SJSA1 (cell line): ENCODE data around the gene PRKN. TPM values are rescaled to one million over a fixed set of nuclear protein-coding genes. Genes with fewer than 3 reads are reported as not detected.

Experiments used
- DNase-seq, 2 experiments: peaks; one replicate each; pipeline ENCODE4 v3.0.0-alpha.2; 2015 to 2020; ENCODE audit warnings: low spot score in 2 of 2, low read depth in 1 of 2
- H3K27ac ChIP-seq: fragments of 250-450 bp; sonication (Bioruptor Pico); 2 replicates; pipeline ENCODE4 v1.5.1; 2020; ENCODE audit warnings: mild to moderate bottlenecking, moderate library complexity
- H3K27me3 ChIP-seq: fragments of 250-450 bp; sonication (Bioruptor Pico); replicated peaks from 2 replicates; pipeline ENCODE4 v1.5.1; 2020; ENCODE audit warnings: mild to moderate bottlenecking, moderate library complexity
- H3K36me3 ChIP-seq: fragments of 250-450 bp; sonication (Bioruptor Pico); 2 replicates; pipeline ENCODE4 v1.5.1; 2020; ENCODE audit warnings: mild to moderate bottlenecking
- H3K4me1 ChIP-seq: fragments of 250-450 bp; sonication (Bioruptor Pico); replicated peaks from 2 replicates; pipeline ENCODE4 v1.6.1; 2021; ENCODE audit warnings: mild to moderate bottlenecking
- H3K4me3 ChIP-seq: fragments of 250-450 bp; sonication (Bioruptor Pico); 2 replicates; pipeline ENCODE4 v1.5.1; 2020; ENCODE audit warnings: mild to moderate bottlenecking
- H3K9me3 ChIP-seq: fragments of 250-450 bp; sonication (Bioruptor Pico); replicated peaks from 2 replicates; pipeline ENCODE4 v1.5.1; 2020; ENCODE audit warnings: mild to moderate bottlenecking
- total RNA-seq: library from RNA; depleted of rRNA; stranded (reverse); fragments of >200 nt; shearing (Covaris generic); gene quantifications from 2 replicates; pipeline ENCODE4 v1.2.3, GENCODE V29; 2014

Gene PRKN
- total RNA-seq, 1 experiment from 2014 or later, result not detected

DNA sequence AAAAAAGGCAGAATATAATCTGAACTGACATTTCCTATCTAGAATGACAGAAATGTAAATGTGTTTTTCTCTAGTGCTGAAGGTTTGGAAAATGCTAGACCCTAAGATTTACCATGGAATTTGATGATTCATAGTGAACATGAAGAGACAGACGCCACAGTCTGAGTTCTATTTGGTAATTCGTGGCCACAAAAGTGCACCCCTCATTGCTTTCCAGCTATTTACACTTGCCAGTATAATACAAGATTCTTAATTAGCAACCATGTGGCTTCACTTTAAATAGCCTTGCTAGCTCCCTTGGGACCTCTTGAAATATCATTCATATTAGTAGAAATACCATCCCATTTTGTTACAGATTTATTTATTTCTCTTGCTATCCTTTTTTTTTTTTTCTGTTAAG, 636.8 kb downstream of the PRKN start:
- Histone ChIP-seq H3K9me3 (peaks cover 9% of the 10 kb centered on the region; the same call in 1 of the 2 replicates), H3K27ac (no peak overlapping the region), H3K27me3 (no peaks in the 10 kb centered on the region), H3K4me3 (no peak overlapping the region), H3K36me3 (no peaks in the 10 kb centered on the region), H3K4me1 (no peaks in the 10 kb centered on the region)
- DNase-seq, result no peak

DNA sequence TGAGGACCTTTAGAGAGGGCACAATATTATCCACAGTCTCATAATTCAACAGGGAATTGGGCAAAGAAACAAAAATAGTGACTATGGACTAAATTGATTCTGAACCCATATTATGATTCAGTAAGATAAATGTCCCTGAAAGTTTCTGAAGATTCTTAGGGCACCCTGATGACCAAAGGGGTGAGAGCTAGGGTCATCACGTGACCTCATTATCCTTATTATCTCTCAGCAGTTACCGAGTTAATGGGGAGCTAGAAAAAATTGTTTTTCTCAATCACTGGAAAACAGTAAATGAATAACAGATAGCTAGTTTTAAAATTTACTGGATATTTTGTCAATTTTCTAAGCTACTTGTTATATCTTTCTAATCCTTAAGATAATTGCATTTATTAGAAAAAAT, 639.5 kb downstream of the PRKN start:
- DNase-seq, result no peak
- H3K27me3 ChIP-seq, result no peaks in the 10 kb centered on the region
- no peak overlapping the region for H3K27ac ChIP-seq
- no peaks in the 10 kb centered on the region for H3K4me1 ChIP-seq
- no peaks in the 10 kb centered on the region for H3K36me3 ChIP-seq
- H3K4me3 ChIP-seq, result no peak overlapping the region
- H3K9me3 ChIP-seq, result peaks cover 5% of the 10 kb centered on the region; the same call in 1 of the 2 replicates

DNA sequence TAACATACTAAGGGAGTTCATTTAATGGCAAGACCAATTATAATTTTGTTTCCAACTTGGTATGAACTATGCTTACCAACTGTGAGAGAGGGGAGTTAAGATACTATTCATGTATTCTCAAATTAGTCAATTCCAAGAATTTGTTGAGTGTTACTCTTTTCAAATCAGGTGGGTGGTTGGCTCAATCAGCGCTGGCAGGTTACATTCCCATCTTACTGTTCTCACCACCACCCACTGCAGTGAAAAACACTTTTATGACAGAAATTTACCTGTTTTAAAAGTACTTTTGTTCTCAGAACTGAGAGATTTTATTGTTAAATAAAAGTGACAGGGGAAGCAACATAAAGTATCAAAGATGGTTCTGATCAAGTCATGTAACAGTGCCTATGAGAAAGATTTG, 642.0 kb downstream of the PRKN start:
- Histone ChIP-seq H3K36me3 (no peaks in the 10 kb centered on the region), H3K27me3 (no peaks in the 10 kb centered on the region), H3K9me3 (no peaks in the 10 kb centered on the region), H3K4me1 (no peaks in the 10 kb centered on the region), H3K27ac (no peak overlapping the region), H3K4me3 (no peak overlapping the region)
- DNase-seq, result no peak

DNA sequence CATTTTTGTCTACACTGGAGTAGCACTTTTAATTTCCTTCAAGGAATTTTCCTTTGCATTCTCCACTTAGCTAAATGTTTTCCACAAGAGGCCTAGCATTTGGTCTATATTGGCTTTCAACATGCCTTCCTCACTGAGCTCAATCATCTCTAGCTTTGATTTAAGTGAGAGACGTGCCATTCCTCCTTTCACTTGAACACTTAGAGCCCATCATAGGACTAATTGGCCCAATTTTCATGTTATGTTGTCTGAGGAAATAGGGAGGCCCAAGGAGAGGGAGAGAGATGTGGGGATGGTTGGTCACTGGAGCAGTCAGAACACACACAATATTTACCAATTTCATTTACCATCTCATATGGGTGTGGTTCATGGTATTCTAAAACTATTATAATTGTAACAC, 645.0 kb downstream of the PRKN start:
- no peak for DNase-seq
- H3K9me3 ChIP-seq, result no peaks in the 10 kb centered on the region
- no peaks in the 10 kb centered on the region for H3K4me1 ChIP-seq
- H3K36me3 ChIP-seq, result no peaks in the 10 kb centered on the region
- H3K4me3 ChIP-seq, result no peak overlapping the region
- H3K27ac ChIP-seq, result no peak overlapping the region
- H3K27me3 ChIP-seq, result no peaks in the 10 kb centered on the region

DNA sequence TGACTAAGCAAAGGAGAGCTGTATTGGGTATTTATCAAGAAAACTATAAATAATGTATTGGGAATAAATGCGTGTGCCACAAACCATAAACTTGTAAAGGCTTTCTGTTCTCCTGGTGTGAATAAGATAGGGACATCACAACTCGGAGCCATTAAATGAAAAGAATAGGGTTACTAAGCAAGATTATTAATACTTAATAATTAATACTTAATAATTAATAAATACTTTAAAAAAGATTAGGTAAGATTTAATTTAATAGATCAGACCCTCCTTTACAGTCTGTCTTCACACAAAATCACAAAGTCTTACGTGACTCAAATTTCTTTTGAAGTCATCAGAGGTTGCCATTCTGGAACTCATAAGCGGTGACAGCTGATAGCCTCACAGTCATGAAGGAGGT, 648.9 kb downstream of the PRKN start:
- Histone ChIP-seq H3K27ac (no peak overlapping the region), H3K36me3 (no peaks in the 10 kb centered on the region), H3K4me3 (no peak overlapping the region), H3K9me3 (0 out of 2 replicates have a peak, but pooled peaks cover 3% of the 10 kb centered on the region), H3K4me1 (no peaks in the 10 kb centered on the region), H3K27me3 (no peaks in the 10 kb centered on the region)
- no peak for DNase-seq

DNA sequence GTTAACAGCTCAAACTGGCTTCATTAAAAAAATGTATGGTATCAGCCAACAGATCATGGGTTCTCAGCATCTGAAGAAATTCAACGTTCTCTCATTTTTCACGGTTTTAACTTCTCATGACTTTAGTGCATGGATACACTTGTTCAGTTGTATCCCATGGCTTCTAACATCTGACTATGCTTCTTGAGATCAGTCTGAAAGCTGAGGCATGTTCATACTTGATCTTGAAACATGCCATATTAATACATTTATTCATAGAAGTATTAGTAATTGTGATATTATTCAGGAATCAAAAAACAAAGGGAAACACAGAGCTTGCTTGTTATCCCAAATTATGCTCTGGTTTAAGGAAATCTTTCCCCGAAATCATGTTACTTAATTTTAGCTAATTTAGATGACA, 649.4 kb downstream of the PRKN start:
- Histone ChIP-seq H3K27ac (no peak overlapping the region), H3K4me3 (no peak overlapping the region), H3K4me1 (no peaks in the 10 kb centered on the region), H3K27me3 (no peaks in the 10 kb centered on the region), H3K9me3 (0 out of 2 replicates have a peak, but pooled peaks cover 3% of the 10 kb centered on the region), H3K36me3 (no peaks in the 10 kb centered on the region)
- DNase-seq, result no peak

DNA sequence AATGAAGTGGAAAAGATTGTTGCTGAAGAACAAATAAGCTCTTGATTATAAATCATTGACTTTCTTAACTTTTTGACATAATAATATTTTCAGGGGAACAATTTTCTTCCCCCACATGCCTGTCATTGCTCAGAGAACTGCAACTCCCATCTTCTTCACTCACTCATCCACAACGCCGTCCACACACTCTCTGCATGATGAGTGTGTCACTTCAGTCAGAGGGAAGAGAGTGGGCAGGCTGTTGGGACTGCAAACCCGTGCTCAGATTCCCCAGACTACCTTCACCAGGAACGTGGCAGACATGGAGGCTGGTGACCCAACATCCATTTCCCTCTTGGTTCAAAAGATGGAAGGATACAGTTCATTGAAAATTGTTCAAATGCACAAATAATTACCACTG, 650.8 kb downstream of the PRKN start:
- Histone ChIP-seq H3K4me1 (no peaks in the 10 kb centered on the region), H3K4me3 (no peak overlapping the region), H3K27ac (no peak overlapping the region), H3K27me3 (no peaks in the 10 kb centered on the region), H3K36me3 (no peaks in the 10 kb centered on the region), H3K9me3 (0 out of 2 replicates have a peak, but pooled peaks cover 3% of the 10 kb centered on the region)
- DNase-seq, result no peak

DNA sequence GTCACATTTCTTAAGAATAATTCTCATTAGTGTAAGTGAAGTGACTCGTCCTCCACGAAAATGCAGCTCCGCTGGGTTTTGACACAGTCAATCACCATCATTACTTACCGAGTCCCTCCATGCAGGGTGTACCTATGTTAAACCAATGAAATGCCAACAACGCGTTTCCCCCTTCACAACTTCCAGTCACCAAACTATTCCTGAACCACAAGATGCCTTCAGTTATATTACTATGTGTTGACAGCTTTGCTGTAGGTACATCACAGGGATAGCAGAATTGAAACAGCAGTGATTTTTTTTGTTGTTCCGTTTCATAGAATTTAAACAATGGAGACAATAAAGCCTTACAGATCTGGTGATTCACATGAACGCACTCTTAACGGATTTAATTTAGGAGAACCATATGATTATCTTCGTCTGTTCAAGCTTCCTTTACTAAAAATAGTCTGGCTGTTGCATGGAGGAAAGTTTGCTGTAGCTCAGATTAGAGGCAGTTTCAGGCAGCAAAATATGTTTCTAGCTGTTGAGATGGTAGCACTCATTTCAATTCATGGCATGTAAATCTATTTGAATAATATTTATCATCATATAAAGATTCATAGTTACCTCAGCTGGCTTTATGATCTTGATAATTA, 652.8 kb downstream of the PRKN start:
- DNase-seq, result no peak
- no peaks in the 10 kb centered on the region for H3K36me3 ChIP-seq
- H3K27me3 ChIP-seq, result no peaks in the 10 kb centered on the region
- H3K4me3 ChIP-seq, result no peak overlapping the region
- H3K4me1 ChIP-seq, result no peaks in the 10 kb centered on the region
- 0 out of 2 replicates have a peak, but pooled peaks cover 3% of the 10 kb centered on the region for H3K9me3 ChIP-seq
- no peak overlapping the region for H3K27ac ChIP-seq

DNA sequence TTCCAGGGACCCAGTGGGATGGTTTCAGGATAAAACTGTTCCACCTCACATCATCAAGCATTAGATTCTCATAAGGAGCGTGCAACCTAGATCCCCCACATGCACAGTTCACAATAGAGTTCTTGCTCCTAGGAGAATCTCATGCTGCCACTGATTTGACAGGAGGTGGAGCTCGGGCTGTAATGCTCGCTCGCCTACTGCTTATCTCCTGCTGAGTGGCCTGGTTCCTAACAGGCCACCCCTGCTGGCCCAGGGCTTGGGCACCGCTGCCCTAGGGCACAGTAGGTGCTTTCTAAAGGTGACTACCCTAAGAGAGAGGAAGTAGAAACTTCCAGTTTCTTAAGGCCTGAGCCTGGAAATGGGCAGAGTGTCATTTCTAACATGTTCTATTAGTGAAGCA, 656.9 kb downstream of the PRKN start:
- no peaks in the 10 kb centered on the region for H3K27me3 ChIP-seq
- DNase-seq, result no peak
- no peaks in the 10 kb centered on the region for H3K4me1 ChIP-seq
- H3K36me3 ChIP-seq, result no peaks in the 10 kb centered on the region
- H3K4me3 ChIP-seq, result no peak overlapping the region
- no peak overlapping the region for H3K27ac ChIP-seq
- no peaks in the 10 kb centered on the region; the same call in 1 of the 2 replicates for H3K9me3 ChIP-seq

DNA sequence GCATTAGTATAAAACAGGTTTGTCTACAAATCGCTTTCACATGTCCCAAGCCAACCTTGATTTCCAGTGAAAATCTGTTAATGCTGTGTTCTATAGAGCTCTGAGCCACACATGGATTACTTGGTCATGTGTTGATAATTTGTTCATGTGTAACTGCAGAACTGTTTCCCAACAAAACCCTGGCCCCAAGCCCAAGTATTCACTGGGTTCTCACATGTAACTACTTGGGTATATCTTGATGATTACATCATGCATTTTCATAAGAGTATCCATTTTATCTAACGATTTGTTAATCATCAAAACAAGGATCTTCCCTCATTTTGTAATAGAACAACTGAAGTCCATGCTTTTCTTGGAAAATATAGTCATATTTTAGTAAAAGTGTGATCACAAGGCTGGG, 657.6 kb downstream of the PRKN start:
- H3K36me3 ChIP-seq, result no peaks in the 10 kb centered on the region
- H3K4me1 ChIP-seq, result no peaks in the 10 kb centered on the region
- no peaks in the 10 kb centered on the region; the same call in 1 of the 2 replicates for H3K9me3 ChIP-seq
- H3K27me3 ChIP-seq, result no peaks in the 10 kb centered on the region
- DNase-seq, result no peak
- H3K27ac ChIP-seq, result no peak overlapping the region
- no peak overlapping the region for H3K4me3 ChIP-seq

DNA sequence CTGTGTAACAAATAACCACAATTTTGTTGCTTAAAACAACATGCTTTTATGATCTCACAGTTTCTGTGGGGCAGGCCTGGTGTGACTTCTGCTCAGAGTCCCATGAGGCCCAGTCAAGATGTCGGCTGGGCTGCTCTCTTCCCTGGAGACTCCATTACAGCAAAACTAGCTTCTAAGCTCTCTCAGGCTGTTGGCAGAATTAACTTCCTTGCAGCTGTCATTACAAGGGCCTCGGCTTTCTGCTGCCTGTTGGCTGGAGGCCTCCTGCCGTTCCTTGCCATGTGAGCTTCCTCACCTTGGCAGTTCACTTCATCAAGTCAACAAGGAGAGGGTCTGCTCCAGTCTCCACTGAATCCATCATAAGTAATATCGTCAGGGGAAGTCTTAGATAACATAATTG, 659.2 kb downstream of the PRKN start:
- H3K27ac ChIP-seq, result no peak overlapping the region
- DNase-seq, result no peak
- H3K36me3 ChIP-seq, result no peaks in the 10 kb centered on the region
- no peaks in the 10 kb centered on the region; the same call in 1 of the 2 replicates for H3K9me3 ChIP-seq
- no peaks in the 10 kb centered on the region for H3K27me3 ChIP-seq
- H3K4me1 ChIP-seq, result no peaks in the 10 kb centered on the region
- no peak overlapping the region for H3K4me3 ChIP-seq

DNA sequence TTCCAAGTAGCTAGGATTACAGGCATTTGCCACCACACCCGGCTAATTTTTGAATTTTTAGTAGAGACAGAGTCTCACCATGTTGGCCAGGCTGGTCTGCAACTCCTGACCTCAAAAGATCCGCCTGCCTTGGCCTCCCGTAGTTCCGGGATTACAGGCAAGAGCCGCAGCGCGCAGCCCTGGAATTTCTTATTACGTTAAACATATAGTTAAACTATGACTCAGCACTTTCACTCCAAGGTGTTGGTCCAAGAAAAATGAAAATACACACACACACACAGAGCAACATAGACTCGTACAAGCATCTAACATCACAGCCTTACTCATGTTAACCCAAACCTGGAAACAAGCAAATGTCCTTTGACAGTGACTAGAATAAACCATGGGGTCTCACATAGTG, 663.9 kb downstream of the PRKN start:
- Histone ChIP-seq H3K36me3 (no peaks in the 10 kb centered on the region), H3K4me1 (no peaks in the 10 kb centered on the region), H3K27ac (no peak overlapping the region), H3K27me3 (no peaks in the 10 kb centered on the region), H3K4me3 (no peak overlapping the region), H3K9me3 (no peaks in the 10 kb centered on the region; the same call in 1 of the 2 replicates)
- DNase-seq, result no peak

DNA sequence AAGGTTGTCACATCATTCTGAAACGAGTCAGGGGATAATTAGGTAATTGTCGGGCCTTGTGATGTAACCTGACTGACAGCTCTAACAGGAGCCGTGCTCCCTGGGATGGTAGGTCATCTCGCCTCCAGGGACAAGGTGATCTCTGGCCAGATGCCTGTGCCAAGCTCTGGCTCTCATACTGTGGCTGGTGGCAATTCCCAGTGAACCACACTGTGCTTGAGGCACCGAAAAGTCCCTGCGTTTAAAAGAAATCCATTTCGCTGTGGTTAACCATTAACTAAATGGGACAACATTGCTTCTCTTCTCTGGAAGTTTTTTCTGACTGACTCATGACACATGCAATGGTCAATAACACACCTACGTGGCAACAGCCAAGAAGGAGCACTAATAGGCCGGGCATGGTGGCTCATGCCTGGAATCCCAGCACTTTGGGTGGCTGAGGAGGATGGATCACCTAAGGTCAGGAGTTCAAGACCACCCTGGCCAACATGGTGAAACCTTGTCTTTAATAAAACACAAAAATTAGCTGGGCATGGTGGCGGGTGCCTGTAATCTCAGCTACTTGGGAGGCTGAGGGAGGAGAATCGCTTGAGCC, 669.2 kb downstream of the PRKN start:
- DNase-seq, result peak; percentile 18 to 50
- H3K27me3 ChIP-seq, result no peaks in the 10 kb centered on the region
- no peaks in the 10 kb centered on the region for H3K9me3 ChIP-seq
- H3K4me3 ChIP-seq, result no peak overlapping the region
- no peaks in the 10 kb centered on the region for H3K36me3 ChIP-seq
- H3K27ac ChIP-seq, result no peak overlapping the region
- H3K4me1 ChIP-seq, result no peaks in the 10 kb centered on the region; the same call in 1 of the 2 replicates

DNA sequence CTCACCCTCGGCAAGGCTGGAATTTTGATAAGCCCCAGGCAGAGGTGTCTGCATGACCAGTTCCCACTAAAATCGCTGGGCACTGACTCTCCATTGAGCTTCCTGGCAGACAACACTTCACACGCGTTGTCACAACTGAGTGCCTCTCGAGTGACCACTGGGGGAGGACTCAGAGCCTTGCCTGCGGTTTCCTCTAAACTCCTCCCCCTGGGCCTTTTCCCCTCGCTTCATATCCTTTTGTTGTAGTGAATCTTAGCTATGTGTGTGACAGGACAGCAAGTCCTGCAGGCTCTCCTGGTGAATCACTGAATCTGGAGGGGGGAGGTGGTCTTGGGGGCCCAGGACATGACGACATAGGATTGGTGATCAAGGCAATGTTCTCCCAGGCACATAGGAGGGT, 670.8 kb downstream of the PRKN start:
- Histone ChIP-seq H3K36me3 (no peaks in the 10 kb centered on the region), H3K27ac (no peak overlapping the region), H3K4me3 (no peak overlapping the region), H3K9me3 (no peaks in the 10 kb centered on the region), H3K4me1 (no peaks in the 10 kb centered on the region; the same call in 1 of the 2 replicates), H3K27me3 (no peaks in the 10 kb centered on the region)
- peak; percentile 37 to 57 for DNase-seq
